GM18498 (cell line): ENCODE results near the gene TDRD12.
"Not testable (repeated sequence)": the region's sequence is repeated elsewhere in the genome, so short reads cannot be mapped to it uniquely, and the experiment has no call there.

Experiments used
- ATAC-seq: cut with Tn5 transposase; IDR thresholded peaks from one replicate; pipeline ENCODE4 v1.9.1; 2021; ENCODE audit warnings: mild to moderate bottlenecking, moderate library complexity; ENCODE audit not compliant: unreplicated experiment

The TDRD12 gene

DNA sequence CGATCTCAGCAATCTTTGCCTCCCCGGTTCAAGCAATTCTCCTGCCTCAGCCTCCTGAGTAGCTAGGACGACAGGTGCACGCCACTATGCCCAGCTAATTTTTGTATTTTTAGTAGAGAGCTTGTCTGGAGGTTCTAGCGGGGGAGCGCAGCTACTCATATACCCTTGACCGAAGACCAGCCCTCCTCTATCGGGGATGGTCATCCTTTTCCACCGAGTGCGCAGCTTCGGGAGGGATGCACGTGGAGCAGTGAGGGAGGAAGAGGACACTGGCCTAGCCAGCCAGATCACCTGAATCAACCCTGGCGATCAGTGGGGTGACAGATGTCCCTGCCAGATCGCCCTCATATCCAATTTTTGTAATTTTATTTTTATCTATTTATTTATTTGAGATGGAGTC, 143.2 kb downstream of the TDRD12 start:
- ATAC-seq = no peak

DNA sequence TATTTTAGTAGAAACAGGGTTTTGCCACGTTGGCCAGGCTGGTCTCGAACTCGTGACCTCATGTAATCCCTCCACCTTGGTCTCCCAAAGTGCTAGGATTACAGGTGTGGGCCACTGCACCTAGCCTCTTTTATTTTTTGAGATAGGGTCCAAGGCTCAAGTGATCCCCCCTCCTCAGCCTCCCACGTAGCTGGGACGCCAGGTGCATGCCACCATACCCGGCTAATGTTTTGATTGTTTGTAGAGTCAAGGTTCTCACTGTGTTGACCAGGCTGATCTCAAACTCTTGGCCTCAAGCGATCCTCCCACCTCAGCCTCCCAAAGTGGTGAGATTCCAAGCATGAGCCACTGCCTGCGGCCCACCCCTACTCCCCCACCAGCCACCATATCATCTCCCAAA, 143.7 kb downstream of the TDRD12 start:
- ATAC-seq = no peak

DNA sequence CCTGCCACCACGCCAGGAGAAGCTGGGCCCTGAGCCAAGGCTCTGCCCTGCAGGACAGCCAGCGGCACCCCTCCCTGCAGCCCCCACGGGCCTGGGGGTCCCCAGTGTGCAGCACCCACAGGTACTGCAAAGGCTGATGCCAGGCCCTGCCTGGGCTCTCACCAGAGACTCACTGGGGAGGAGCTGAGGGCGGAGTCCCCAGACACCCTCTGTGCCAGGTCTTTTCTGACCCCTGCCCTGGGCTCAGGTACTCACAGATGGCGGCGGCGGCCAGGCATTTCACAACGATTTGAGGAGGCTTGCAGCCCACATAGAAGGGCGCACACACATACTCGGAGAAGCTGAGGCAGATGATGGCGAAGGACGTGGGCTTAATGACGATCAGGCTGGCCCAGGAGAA, 144.3 kb downstream of the TDRD12 start:
- ATAC-seq = no peak

DNA sequence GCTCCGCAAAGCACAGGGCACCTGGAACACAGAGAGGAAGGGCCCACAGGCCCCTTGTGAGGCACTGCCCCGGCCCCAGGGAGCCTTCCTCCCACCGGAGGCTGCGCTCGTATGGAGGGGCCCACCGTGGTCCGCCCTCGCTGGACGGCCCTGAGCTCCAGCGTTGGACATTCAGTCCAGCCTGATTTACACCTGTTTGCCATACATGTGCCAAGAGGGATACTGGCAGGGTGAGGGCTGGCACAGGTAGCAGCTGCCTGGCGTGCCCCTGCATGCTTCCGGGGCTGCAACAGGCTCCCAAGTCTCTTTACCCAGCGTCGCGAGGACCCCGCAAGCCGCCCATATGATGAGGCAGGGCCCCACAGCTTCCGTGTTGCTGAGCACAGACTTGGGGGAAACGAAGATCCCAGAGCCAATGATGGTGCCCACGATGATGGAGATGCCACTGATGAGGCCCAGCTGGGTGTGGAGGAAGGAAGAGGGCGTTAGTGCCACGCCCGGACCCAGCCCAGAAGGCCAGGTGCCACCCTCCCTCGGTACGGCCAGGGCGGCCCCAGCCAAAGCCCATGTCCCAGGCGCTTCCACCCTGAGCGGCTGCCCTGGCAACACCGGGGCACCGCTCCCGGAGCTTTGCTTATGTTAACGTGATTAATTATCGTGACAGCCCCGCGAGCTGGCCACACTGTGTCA, 144.9 kb downstream of the TDRD12 start:
- no peak for ATAC-seq

DNA sequence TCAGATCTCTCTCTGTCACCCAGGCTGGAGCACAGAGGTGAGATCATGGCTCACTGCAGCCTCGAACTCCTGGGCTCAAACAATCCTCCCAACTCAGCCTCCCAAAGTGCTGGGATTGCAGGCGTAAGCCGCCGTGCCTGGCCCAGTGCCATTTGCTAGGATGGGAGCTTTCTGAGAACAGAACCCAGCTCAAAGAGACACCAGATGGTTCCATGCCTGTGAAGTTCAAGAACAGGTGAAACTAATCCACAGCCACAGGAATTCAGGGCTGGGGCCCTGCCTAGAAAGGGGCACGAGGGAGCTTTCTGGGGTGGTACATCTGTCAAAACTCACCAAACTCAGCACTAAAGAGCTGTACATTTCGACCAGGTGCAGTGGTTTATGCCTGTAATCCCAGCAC, 145.8 kb downstream of the TDRD12 start:
- ATAC-seq = no peak

DNA sequence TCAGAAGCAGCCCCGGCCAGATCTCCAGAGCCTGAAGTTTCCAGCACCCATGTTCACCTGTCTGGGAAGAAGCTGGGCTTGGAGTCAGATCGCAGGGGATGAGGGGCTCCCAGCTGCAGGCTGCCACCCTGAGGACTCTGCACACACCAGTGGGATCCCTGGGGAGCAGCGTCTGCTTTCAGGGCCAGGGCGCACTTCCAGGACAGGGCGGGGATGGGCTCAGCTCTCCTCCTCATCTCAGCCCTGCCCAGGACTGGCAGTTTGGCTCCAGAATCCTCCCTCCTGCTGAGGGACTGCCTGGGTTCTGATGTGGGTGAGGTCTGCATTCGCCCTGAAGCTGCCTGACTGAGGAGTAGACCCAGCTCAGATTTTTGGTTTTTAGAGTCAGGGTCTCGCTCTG, 146.5 kb downstream of the TDRD12 start:
- no peak for ATAC-seq

DNA sequence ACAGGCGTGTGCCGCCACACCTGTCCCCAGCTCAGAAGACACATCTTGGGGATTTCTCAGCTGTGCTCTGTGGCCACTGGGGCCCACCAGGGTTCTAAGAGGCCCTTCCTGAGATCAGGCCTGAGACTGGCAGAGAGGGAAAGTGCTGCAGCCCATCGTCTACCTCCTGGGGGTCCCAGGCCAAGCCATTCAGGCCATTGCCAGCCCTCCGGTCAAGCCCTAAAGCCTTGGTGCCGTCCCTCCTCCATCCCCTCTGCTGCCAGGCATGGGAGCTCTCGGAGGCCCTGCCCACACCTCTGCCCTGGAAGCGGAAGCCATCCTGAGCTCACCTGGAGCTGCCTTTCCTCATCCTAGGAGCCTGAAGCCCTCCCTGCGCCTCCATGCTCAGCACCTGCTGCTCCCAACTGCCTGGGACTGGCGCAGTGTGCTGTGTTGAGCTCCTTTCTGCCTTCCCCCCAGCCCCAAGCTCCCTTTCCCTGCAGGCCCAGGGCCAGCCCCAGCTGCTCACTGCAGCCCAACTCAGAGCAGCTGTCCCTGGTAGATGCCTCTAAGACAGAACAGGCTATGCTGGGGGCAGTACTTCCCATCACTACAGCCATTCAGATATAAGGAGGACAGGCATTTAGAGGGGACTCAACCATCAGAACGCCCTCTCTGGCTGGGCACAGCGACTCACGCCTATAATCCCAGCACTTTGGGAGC, 147.1 kb downstream of the TDRD12 start:
- ATAC-seq = no peak

DNA sequence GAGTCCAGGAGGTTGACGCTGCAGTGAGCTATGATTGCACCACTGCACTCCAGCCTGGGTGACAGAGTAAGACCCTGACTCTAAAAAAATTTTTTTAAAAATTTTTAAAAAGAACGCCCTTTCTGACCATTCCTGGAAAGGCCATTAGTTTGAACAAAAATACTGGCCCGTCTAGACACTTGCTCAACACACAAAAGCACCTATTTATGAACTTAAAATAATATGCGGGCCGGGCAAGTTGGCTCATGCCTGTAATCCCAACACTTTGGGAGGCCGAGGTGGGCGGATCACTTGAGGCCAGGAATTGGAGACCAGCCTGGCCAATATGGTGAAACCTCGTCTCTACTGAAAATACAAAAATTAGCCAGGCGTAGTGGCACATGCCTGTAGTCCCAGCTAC, 147.9 kb downstream of the TDRD12 start:
- not testable (repeated sequence) for ATAC-seq

DNA sequence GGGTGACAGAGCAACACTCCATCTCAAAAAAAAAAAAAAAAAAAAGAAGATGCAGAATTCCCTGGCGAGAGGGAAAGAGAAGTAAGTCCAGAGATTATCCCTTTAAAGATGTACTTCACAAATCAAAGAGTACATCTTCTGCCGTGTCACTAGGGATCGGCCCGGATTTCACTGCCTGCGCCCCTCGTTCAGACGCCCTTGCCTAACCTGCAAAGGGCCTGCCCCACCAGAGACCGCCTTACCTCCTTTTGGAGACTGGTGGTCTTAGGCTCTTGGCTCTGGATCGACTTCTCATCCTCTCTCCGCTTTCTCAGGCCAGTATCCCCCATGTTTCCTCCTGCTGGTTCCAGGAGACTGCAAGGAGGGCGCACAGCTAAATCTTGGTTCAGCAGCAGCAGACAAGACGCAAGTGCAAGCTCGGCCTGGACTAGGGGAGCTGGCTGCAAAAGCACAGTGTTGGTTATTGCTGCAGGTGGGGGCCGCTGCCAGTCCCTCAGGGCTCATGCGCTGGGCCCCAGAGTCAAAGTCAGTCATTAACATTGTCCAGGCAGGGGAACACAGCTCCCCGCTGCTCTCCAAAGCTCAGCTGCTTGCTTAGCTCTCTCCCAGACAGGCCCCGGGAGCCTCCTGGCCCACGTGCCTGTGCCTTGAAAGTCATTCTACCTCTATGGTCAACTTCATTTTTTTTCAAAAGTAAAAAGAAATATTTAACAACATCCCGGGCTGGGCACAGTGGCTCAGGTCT, 148.8 kb downstream of the TDRD12 start:
- no peak for ATAC-seq

DNA sequence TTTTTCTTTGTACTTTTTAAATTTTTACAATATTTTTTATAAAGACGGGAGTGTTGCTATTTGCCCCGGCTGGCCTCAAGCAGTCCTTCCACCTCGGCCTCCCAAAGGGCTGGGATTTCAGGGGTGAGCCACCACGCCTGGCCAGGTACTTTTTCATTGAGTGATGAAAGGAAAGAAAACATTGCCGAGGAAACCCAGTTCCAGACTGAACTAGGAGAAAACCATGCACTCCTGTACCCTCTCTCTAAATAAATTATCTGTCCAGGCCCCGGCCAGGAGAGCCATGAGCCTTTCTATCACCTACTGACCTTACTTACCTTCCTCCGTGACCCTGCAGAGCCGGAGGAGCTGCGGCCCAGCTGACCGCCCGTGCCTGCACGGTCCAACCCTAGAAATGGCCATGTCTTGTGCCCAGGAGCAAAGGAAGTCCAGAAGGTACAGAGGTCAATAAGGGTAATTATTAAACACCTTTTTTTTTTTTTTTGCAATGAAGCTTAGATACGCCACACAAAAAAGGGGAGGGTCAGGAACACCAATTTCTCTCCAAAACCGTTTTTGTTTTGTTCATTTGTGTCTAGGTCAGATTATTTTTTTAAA, 149.9 kb downstream of the TDRD12 start, which contains the start of gene SLC7A9:
Gene SLC7A9, minus strand, starts transcription at position 399 of the 597 bp plus-strand sequence. CDS start 1,233 bp downstream, outside the sequence.
- ATAC-seq = no peak

DNA sequence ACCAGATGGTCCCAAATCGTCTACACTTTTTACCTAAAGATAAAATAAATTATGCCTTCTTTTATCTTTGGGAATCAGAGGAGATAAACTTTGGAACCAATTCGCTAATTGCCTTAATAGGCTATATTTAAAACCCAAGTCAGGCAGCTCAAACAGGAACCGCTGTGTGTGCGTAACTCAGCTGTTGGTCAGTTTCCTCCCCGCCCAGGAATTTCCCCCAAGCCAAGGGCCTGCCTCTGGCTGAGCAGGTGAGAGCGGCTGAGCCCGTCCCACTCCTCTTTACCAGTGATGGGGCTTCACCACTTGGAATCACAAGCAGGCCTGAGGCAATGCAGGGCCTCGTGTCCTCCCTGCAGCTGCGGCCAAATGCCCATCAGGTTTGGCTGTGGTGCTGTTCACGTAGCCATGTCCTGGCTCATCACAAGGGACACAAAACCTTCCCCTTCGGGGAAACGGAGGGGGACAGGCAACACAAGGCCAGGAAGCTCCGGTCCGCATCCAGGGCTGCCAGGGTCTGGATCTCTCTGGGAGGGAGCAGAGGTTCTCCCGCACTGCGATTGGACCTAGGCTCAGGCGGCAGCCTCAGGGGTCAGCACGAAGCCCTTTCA, 150.5 kb downstream of the TDRD12 start:
- ATAC-seq = no peak

DNA sequence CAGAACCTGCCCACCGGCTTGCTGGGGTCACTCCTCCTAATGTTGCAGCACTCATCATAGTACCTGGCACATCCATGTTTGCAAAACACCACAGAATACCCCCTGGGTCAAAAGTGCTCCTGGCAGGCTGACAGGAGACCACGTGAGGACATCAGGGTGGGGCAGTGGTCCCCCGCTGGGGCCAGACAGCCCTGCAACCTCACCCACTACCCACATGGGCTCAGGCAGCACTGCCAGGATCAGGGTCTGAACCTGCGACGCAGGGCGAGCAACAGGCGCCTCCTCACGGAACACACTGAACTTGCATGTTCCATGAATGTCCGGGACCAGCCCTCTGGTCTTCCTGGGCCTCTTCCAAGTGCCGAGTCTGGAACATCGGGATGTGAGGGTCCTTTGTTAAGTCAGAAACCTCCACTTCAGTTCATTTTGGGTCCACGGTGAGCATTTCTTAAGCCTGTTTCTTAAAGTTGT, 151.4 kb downstream of the TDRD12 start:
- ATAC-seq = no peak

DNA sequence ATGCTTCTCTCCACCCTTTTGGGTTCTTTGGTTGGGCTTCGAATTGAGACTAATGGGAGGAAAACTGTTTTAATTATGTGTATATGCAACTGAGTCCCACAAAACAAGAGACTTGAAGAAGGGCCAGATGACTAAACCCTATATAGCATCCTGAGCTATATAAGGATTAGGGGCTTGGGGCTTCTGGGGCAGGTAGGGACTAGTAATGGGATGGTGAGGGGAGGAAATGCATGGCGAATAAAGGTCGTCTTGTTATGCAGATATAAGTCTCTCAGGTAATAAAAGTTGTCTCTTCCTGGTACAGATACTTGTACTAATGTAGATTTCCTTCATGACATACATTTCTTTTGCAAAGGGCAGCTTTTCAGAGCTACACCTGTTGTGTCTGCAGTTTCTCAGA, 152.8 kb downstream of the TDRD12 start:
- ATAC-seq = no peak

DNA sequence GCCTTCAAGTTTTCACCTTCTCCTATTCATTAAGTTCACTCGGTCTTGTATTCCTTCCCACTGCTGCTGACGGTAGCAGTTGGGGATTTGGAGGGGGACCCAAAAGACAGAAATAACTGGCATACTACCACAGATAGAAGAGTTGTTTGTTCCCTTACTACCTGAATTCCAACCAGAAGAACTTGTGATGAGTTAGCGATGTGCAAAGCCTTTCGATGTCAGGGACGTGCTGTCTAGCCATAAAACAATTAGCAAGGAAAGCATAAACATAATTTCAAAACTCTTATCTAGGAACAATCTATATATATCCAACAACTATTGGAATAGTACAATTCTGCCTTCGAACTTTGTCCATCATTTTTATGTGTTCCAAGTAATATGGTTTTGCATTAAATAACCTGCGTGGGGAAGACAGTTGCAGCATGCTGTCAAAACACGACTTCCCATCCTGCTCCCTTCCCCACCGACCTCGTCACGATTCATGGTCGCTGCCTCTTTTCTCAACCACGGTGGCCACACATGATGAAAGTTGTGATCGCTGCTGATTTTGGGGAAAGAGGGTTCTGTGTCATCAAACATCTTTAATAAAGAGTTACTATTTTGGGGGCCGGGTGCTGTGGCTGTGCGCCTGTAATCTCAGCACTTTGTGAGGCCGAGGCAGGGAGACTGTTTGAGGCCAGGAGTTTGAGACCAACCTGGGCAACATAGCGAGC, 153.8 kb downstream of the TDRD12 start:
- no peak for ATAC-seq

DNA sequence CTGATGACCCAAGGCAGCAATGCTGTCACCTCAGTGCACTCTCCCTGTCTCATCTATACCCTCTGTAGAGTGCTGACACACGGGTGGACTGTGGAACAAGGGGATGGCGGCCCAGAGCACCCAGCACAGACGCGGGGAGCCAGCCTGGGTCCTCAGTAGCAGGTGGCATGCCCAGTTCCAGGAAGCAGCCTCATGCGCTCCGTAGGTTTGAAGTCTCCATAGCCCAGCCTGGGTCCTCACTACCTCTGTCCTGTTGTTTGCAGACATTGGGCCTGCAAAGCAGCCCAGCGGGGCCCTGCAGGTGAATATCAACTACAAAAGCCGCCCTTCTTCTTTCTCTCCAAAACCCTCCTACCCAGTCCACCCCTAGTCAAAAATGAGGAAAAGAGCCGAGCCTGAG, 155.0 kb downstream of the TDRD12 start:
- ATAC-seq = no peak

DNA sequence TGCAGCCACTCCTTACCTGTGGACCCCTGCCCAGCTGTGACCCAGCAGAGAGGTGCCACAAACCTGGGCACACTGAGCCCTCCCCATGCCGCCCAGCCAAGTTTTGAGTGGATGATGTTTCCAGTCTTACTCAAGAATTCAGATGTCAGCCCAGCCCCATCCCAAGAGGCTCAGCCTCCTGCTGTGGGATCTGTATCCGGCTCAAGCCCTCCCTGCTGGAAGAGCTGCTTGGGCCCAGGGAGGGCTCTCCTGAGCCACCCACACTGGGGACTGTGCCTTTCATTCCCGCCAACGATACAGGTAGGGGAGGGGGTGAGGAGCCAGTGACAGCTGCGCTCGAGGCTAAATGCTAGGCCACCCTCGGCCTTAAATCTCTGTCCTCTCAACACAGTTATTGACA, 155.9 kb downstream of the TDRD12 start:
- ATAC-seq = no peak

DNA sequence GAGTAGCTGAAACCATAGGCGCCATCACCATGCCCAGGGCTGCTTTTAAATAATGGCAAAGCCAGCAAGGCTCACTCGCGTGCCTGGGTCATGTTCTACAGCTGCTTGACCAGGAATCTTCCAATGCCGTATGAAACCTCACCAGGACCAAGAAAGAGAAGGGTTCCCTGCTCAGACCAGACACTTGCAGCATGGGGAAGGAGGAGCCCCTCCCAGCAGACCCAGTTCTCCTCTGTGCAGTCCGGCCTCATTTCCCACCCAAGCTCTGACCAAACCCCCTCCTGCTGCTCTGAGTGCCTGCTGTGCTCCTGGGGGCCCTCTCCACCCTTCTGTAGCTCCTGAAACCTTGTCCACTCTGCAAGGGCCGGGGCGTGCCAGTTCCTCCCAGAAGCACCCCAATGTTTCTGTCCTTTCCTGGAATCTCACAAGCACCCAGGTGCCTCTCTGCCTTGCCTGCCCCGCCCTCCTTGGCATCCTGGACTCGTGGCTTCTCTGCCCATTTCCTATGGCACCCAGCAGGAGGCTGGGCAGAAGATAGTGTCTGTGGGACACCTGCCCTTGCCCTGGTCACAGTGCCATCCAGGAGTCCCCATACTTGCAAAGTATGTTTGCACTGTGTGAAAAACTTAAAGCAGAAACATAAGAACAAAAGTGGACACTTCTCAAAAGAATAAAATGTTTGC, 156.8 kb downstream of the TDRD12 start:
- ATAC-seq = no peak

DNA sequence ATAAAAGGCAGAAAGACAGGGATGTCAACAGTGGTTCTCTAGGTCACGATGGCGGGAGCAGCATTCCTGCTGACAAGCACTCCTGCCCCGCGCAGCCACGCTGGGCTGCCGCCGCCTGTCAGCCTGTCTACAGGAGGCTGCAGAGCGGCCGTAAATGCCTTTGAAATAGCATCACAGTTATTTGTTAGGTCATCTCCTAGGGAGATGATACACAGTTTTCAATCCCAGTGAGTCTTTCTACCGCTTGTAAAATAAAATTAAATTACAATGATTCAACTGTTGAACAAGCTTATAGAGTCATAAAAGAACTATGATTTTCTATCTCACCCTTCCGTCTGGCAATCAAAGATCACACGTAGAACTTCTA, 157.3 kb downstream of the TDRD12 start:
- ATAC-seq = no peak
